Cardiac muscle cell (in vitro differentiated cells and primary cell): ENCODE data around the gene XIRP2. TPM values are rescaled to one million over a fixed set of nuclear protein-coding genes. Genes with fewer than 3 reads are reported as not detected.
A peak's percentile ranks its signal among the peaks of the same experiment; 100 is the strongest.

ENCODE experiments used
- DNase-seq, 2 donors: peaks; one replicate each; pipeline versions ENCODE4 v3.0.0 to v3.0.0-alpha.2; 2010 to 2017; ENCODE audit warnings: low read depth in 1 of 2, low spot score in 1 of 2
- H3K27ac ChIP-seq: fragments of 200-600 bp; sonication (generic); 2 replicates; pipeline ENCODE4 v1.5.1; 2016
- H3K27me3 ChIP-seq: fragments of 200-600 bp; sonication (generic); 2 replicates; pipeline ENCODE4 v1.6.0; 2016; ENCODE audit warnings: control low read depth
- H3K36me3 ChIP-seq: fragments of 200-600 bp; sonication (generic); 2 replicates; pipeline ENCODE4 v1.5.1; 2016; ENCODE audit warnings: control low read depth
- H3K4me1 ChIP-seq: fragments of 200-600 bp; sonication (generic); 2 replicates; pipeline ENCODE4 v1.8.1; 2017; ENCODE audit warnings: low read depth, mild to moderate bottlenecking, mixed run types
- H3K4me3 ChIP-seq: fragments of 200-600 bp; sonication (generic); 2 replicates; pipeline ENCODE4 v1.5.1; 2016; ENCODE audit warnings: mild to moderate bottlenecking
- H3K9me3 ChIP-seq: fragments of 200-600 bp; sonication (generic); 2 replicates; pipeline ENCODE4 v1.5.1; 2017; ENCODE audit warnings: low read depth, mild to moderate bottlenecking, control low read depth
- polyA plus RNA-seq: library from polyadenylated mRNA; unstranded; fragments of >200 nt; fragmentation: Nextera tagmentation; extraction: Ambion mirVana; gene quantifications from 2 replicates; pipeline ENCODE4 v1.2.1, GENCODE V29; 2016
- total RNA-seq: library from RNA; depleted of rRNA; stranded (reverse); fragments of >200 nt; gene quantifications from 2 replicates; pipeline ENCODE4 v1.2.3, GENCODE V29; 2016
- TF ChIP-seq, protein P1 (sequence below): IDR thresholded peaks from 2 replicates; pipeline ENCODE4 v1.5.1; 2012; ENCODE audit warnings: low read depth, mild to moderate bottlenecking, low read length

Gene XIRP2
- total and polyA plus RNA-seq, 2 experiments from 2014 or later, result 0.51 to 0.59 TPM

DNA sequence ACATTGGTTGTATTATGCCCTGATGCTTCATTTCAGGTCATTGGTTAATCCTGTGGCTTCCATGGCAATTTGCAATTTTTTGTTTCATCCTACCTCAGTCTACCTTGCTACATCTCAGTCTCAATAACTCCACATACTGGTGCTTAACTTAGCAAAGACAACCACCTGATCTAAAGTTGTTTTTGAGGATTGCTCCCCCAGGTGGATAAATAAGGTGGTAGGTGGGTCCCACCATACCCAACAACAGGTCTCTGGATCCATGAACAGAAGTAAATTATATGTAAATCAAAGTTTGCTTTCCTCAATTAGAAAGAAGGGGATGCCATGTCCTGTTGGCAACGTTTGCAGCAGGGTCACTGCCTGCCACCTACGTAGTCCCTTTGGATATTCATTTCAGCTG lies 7.0 kb downstream of the XIRP2 start:
- Histone ChIP-seq H3K36me3 (no peaks in the 10 kb centered on the region), H3K27ac (no peak overlapping the region), H3K4me1 (no peaks in the 10 kb centered on the region), H3K4me3 (no peak overlapping the region), H3K27me3 (no peaks in the 10 kb centered on the region), H3K9me3 (no peaks in the 10 kb centered on the region)
- TF ChIP-seq, protein P1, sequence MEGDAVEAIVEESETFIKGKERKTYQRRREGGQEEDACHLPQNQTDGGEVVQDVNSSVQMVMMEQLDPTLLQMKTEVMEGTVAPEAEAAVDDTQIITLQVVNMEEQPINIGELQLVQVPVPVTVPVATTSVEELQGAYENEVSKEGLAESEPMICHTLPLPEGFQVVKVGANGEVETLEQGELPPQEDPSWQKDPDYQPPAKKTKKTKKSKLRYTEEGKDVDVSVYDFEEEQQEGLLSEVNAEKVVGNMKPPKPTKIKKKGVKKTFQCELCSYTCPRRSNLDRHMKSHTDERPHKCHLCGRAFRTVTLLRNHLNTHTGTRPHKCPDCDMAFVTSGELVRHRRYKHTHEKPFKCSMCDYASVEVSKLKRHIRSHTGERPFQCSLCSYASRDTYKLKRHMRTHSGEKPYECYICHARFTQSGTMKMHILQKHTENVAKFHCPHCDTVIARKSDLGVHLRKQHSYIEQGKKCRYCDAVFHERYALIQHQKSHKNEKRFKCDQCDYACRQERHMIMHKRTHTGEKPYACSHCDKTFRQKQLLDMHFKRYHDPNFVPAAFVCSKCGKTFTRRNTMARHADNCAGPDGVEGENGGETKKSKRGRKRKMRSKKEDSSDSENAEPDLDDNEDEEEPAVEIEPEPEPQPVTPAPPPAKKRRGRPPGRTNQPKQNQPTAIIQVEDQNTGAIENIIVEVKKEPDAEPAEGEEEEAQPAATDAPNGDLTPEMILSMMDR, result no peak
- DNase-seq, result no peak

DNA sequence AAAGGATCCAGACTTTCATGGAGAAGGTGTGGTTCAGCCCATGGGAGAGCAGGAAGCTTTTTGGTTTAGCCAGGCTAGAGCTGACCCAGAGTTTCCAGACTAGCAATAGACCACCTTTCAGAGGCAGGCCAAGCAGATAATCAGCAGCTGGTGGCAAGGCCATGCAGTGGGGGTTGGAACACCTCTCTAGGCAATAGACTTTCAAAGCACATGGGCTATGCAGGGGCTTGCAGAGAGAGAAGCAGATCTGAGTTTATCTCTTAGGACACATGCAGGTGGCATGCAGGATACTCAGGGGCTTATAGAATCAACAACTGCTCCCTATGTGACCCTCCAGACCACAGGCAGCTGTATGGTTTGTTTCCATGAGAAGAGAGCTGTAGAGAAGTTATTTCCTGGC lies 9.4 kb downstream of the XIRP2 start:
- no peak overlapping the region for H3K27ac ChIP-seq
- no peaks in the 10 kb centered on the region for H3K36me3 ChIP-seq

DNA sequence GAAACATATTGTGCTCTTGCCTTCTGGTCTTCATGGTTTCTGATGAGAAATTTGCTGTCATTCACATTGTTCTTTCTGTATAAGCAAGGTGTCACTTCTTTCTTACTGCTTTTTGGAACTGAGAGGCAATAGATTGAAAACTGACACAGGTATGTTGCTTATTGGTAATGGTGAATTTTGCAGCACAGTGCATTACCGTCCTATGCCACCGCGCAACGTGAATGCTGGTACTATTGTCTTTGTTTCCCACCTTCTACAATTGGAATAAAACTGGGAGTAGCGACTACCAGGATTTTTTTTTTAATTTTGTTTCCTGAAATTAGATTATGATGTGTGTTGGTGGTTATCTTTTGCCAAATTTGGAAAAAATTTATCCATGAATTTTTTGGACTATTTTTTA lies 11.4 kb downstream of the XIRP2 start:
- H3K4me1 ChIP-seq, result no peaks in the 10 kb centered on the region
- H3K27ac ChIP-seq, result no peak overlapping the region
- H3K36me3 ChIP-seq, result no peaks in the 10 kb centered on the region
- TF ChIP-seq, protein P1, result no peak
- H3K4me3 ChIP-seq, result no peak overlapping the region
- no peaks in the 10 kb centered on the region for H3K27me3 ChIP-seq
- no peaks in the 10 kb centered on the region for H3K9me3 ChIP-seq
- DNase-seq, result no peak

More for the DNA sequence above, 9.4 kb downstream of the XIRP2 start:
- TF ChIP-seq, protein P1, result no peak
- Histone ChIP-seq H3K9me3 (no peaks in the 10 kb centered on the region), H3K4me1 (no peaks in the 10 kb centered on the region), H3K27me3 (no peaks in the 10 kb centered on the region), H3K4me3 (no peak overlapping the region)
- no peak for DNase-seq

DNA sequence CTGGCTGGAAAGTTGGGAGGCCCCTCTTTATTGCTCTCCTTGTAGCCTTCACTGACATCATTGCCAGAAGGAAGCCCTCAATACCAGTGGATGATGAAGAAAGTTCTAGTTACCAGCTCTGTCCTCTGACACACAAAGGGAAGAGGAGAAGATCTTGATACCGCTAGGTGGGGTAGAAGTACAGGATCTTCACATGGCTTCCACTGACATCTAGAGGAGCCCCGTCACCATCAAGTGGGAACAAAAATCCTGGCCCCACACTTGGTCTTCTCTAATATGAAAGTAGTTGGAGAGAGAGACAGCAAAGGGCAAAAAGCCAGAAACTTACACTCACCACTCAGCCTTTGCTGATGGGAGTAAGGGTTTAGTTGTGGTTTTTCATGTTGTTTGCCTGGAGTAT lies 12.4 kb downstream of the XIRP2 start:
- no peaks in the 10 kb centered on the region for H3K4me1 ChIP-seq
- no peaks in the 10 kb centered on the region for H3K27me3 ChIP-seq
- no peaks in the 10 kb centered on the region for H3K36me3 ChIP-seq
- TF ChIP-seq, protein P1, result peak; percentile 14
- no peak overlapping the region for H3K4me3 ChIP-seq
- H3K27ac ChIP-seq, result no peak overlapping the region
- no peaks in the 10 kb centered on the region for H3K9me3 ChIP-seq
- DNase-seq, result peak; percentile 11 to 39

DNA sequence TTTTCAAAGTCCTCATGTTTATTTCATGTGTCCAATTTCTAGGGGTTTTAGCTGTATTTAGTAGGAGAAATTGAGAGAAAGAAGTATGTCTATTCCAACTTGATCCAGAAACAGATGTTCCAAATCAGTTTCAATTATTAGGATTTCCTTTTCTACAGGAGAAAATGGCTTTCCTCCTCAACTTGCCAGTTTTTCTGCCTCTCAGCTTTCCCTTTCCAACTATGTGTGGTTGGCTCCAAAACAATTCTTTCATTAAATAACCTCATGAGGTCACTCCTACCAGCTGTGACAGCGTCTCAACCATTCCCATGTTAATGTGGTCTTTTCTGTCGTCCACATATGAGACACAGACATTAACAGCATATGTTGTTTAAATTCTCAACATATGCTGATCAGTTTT lies 13.1 kb downstream of the XIRP2 start:
- no peak overlapping the region for H3K27ac ChIP-seq
- H3K4me3 ChIP-seq, result no peak overlapping the region
- no peak for DNase-seq
- H3K27me3 ChIP-seq, result no peaks in the 10 kb centered on the region
- no peaks in the 10 kb centered on the region for H3K36me3 ChIP-seq
- TF ChIP-seq, protein P1, result no peak
- H3K9me3 ChIP-seq, result no peaks in the 10 kb centered on the region
- no peaks in the 10 kb centered on the region for H3K4me1 ChIP-seq

DNA sequence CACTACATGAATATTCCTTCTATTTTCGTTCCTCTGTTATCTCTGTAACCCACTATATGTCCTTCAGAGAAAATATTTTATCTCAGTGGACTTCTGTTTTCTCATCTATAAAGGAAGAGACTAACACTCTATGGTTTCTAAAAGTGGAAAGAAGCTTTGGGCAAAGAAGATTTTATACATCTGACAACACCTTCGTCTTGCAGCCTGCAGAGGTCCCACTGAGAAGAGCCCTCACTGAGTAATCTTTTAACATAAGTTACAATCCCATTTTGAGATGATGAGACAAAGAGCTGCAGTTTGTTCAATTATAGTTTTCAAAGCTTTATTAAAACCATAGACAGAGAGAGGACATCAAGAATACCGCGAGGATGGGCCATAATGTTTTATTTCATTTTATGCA lies 28.7 kb downstream of the XIRP2 start:
- no peaks in the 10 kb centered on the region for H3K9me3 ChIP-seq
- peaks cover 8% of the 10 kb centered on the region for H3K4me1 ChIP-seq
- no peaks in the 10 kb centered on the region for H3K36me3 ChIP-seq
- no peaks in the 10 kb centered on the region for H3K27me3 ChIP-seq
- H3K4me3 ChIP-seq, result no peak overlapping the region
- TF ChIP-seq, protein P1, result no peak
- no peak overlapping the region for H3K27ac ChIP-seq
- no peak for DNase-seq
